Activated CD4-positive, alpha-beta T cell treated with anti-CD3 and anti-CD28 coated beads for 36 hours (primary cell): ENCODE results near the gene ZDHHC19. TPM values are rescaled to one million over a fixed set of nuclear protein-coding genes. Genes with fewer than 3 reads are reported as not detected.
A peak's percentile ranks its signal among the peaks of the same experiment; 100 is the strongest.

Experiments
- ATAC-seq: fragments of 200-7000 bp; cut with Tn5 transposase; one replicate; pipeline ENCODE4 v1.10.0; 2021; ENCODE audit warnings: mild to moderate bottlenecking, moderate library complexity
- CTCF ChIA-PET: fragments of 350-600 bp; sonication (Branson Sonifier 250); formaldehyde crosslinking; loops from one replicate; lab custom pipeline; 2021; ENCODE audit warnings: antibody characterized with exemption; lab: Charles Lee
- POLR2A ChIA-PET: fragments of 350-600 bp; sonication (Branson Sonifier 250); formaldehyde crosslinking; loops from one replicate; lab custom pipeline; 2021; ENCODE audit warnings: antibody characterized with exemption, inconsistent platforms; lab: Charles Lee
- DNase-seq: peaks from one replicate; pipeline ENCODE4 v3.0.0-alpha.2; 2020
- H3K27ac Mint-ChIP-seq: one replicate; pipeline ENCODE4 v1.8.0; 2021; ENCODE audit warnings: mixed read lengths
- H3K27me3 Mint-ChIP-seq: one replicate; pipeline ENCODE4 v1.8.0; 2021; ENCODE audit warnings: mixed read lengths
- H3K36me3 Mint-ChIP-seq: one replicate; pipeline ENCODE4 v1.8.0; 2021; ENCODE audit warnings: low read depth, mixed read lengths
- H3K4me1 Mint-ChIP-seq: one replicate; pipeline ENCODE4 v1.8.0; 2021; ENCODE audit warnings: mixed read lengths
- H3K4me3 Mint-ChIP-seq: one replicate; pipeline ENCODE4 v1.8.0; 2021; ENCODE audit warnings: mild to moderate bottlenecking, moderate library complexity, mixed read lengths
- H3K9me3 Mint-ChIP-seq: one replicate; pipeline ENCODE4 v1.8.0; 2021; ENCODE audit warnings: low read depth, mixed read lengths
- intact Hi-C, 2 experiments: fragments of 100-400 bp; cut with DNase I in 1 of 2; cut with micrococcal nuclease in 1 of 2; formaldehyde crosslinking; loops; one replicate each; pipeline versions ENCODE4 v1.14.2 to v1.15.1; 2022 to 2024; cut with DNase I, micrococcal nuclease
- total RNA-seq, 2 experiments: library from RNA; stranded (reverse); gene quantifications; one replicate each; pipeline ENCODE4 v1.2.3, GENCODE V29; 2021

ZDHHC19 gene
- total RNA-seq, 2 experiments from 2014 or later = not detected

- POLR2A ChIA-PET = no interaction called here
- CTCF ChIA-PET = interaction anchor here (0.6 to 6.8 kb wide), 4 partner anchors 72 to 126 kb away, joined by 3 to 156 read pairs (median 6); no protein-coding TSS in a partner anchor
- Mint-ChIP-seq H3K36me3 (no peaks in the 10 kb centered on the region), H3K27me3 (no peaks in the 10 kb centered on the region), H3K4me1 (peaks cover 13% of the 10 kb centered on the region), H3K27ac (no peak overlapping the region), H3K9me3 (no peaks in the 10 kb centered on the region), H3K4me3 (no peak overlapping the region)
- intact Hi-C loops = no loop called here
- DNase-seq (no peak), ATAC-seq (no peak)
Measured at GRCh38 chr3:196198081-196198675, 13.0 kb downstream of the ZDHHC19 start.

GRCh38 chr3:196197524-196197923 is 13.7 kb downstream of the ZDHHC19 start:
- Mint-ChIP-seq H3K4me3 (no peak overlapping the region), H3K4me1 (peaks cover 19% of the 10 kb centered on the region), H3K9me3 (no peaks in the 10 kb centered on the region), H3K36me3 (no peaks in the 10 kb centered on the region), H3K27me3 (no peaks in the 10 kb centered on the region), H3K27ac (no peak overlapping the region)
- ChIA-PET POLR2A (no interaction called here), CTCF (interaction anchor here (0.8 to 6.8 kb wide), 10 partner anchors 18 to 176 kb away, joined by 3 to 156 read pairs (median 4); no protein-coding TSS in a partner anchor)
- intact Hi-C loops = loop anchor here (2.0 kb wide), 2 partner anchors 117 to 175 kb away; no protein-coding TSS in a partner anchor
- no peak for DNase-seq
- ATAC-seq = no peak

GRCh38 chr3:196195664-196196265 is 15.4 kb downstream of the ZDHHC19 start:
- intact Hi-C loops = loop anchor here (1.0 to 2.0 kb wide), 6 partner anchors 115 to 344 kb away; no protein-coding TSS in a partner anchor
- Mint-ChIP-seq H3K36me3 (no peaks in the 10 kb centered on the region), H3K9me3 (no peaks in the 10 kb centered on the region), H3K4me3 (no peak overlapping the region), H3K4me1 (peaks cover 30% of the 10 kb centered on the region), H3K27ac (no peak overlapping the region), H3K27me3 (no peaks in the 10 kb centered on the region)
- POLR2A ChIA-PET = no interaction called here
- ATAC-seq = no peak
- no peak for DNase-seq
- CTCF ChIA-PET = interaction anchor here (0.6 to 6.8 kb wide), 13 partner anchors 9 to 170 kb away, joined by 3 to 156 read pairs (median 5); no protein-coding TSS in a partner anchor

- ChIA-PET CTCF (interaction anchor here (0.9 to 6.8 kb wide), 4 partner anchors 8 to 122 kb away, joined by 3 to 156 read pairs (median 4); no protein-coding TSS in a partner anchor), POLR2A (no interaction called here)
- ATAC-seq (no peak), DNase-seq (no peak)
- no peaks in the 10 kb centered on the region for H3K9me3 Mint-ChIP-seq
- H3K27me3 Mint-ChIP-seq = no peaks in the 10 kb centered on the region
- no peak overlapping the region for H3K4me3 Mint-ChIP-seq
- intact Hi-C loops = no loop called here
- no peaks in the 10 kb centered on the region for H3K36me3 Mint-ChIP-seq
- H3K4me1 Mint-ChIP-seq = peaks cover 30% of the 10 kb centered on the region
- no peak overlapping the region for H3K27ac Mint-ChIP-seq
Measured at GRCh38 chr3:196194542-196194915, 16.7 kb downstream of the ZDHHC19 start.

- H3K27me3 Mint-ChIP-seq = no peaks in the 10 kb centered on the region
- no peaks in the 10 kb centered on the region for H3K9me3 Mint-ChIP-seq
- H3K4me3 Mint-ChIP-seq = no peak overlapping the region
- H3K36me3 Mint-ChIP-seq = no peaks in the 10 kb centered on the region
- no peak for DNase-seq
- no peak for ATAC-seq
- intact Hi-C loops = no loop called here
- H3K4me1 Mint-ChIP-seq = peaks cover 30% of the 10 kb centered on the region
- CTCF ChIA-PET = interaction anchor here (0.9 to 6.8 kb wide), 3 partner anchors 14 to 122 kb away, joined by 4 to 156 read pairs (median 5); no protein-coding TSS in a partner anchor
- POLR2A ChIA-PET = no interaction called here
- H3K27ac Mint-ChIP-seq = peak overlapping the region; percentile 95
Measured at GRCh38 chr3:196193736-196194541, 17.3 kb downstream of the ZDHHC19 start.

DNA sequence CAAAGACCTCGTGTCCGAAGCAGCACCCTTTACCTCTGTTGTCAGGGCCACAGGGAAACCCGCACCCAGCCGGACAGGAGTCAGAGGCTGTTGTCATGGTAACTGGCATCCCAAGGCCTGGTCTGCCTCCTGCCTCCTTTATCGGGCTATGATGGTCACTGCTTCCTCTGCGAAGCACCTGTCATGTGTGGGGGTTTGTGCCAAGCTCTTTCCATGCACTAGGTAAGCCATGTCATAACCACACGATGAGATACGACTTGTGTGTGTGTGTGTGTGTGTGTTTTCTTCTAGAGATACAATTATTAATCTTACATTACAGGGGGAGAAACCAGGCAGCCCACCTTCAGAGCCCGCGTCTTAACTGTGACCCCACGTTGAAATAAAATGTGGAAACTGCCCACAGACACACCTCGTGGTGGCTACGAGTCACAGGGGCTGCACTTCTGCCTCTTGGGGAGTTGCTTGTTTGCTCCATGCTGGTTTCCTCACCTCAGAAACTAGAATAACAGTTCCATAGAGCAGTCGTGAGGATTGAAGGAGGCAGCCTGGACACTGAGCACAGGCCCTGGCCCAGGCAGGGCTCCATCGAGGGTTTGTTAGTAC is 18.0 kb downstream of the ZDHHC19 start:
- POLR2A ChIA-PET = interaction anchor here (2.0 kb wide), 1 partner anchor 14 kb away, joined by 6 read pairs; no protein-coding TSS in a partner anchor
- H3K27me3 Mint-ChIP-seq = no peaks in the 10 kb centered on the region
- ATAC-seq (peak; percentile 11), DNase-seq (peak; percentile 28)
- no peaks in the 10 kb centered on the region for H3K36me3 Mint-ChIP-seq
- CTCF ChIA-PET = interaction anchor here (1.0 to 6.8 kb wide), 2 partner anchors 11 to 121 kb away, joined by 3 to 156 read pairs; no protein-coding TSS in a partner anchor
- intact Hi-C loops = no loop called here
- H3K27ac Mint-ChIP-seq = peak overlapping the region; percentile 95
- no peaks in the 10 kb centered on the region for H3K9me3 Mint-ChIP-seq
- no peak overlapping the region for H3K4me3 Mint-ChIP-seq
- H3K4me1 Mint-ChIP-seq = peaks cover 30% of the 10 kb centered on the region

- no peaks in the 10 kb centered on the region for H3K27me3 Mint-ChIP-seq
- H3K27ac Mint-ChIP-seq = peak overlapping the region; percentile 95
- H3K4me3 Mint-ChIP-seq = peak overlapping the region; percentile 40
- H3K36me3 Mint-ChIP-seq = no peaks in the 10 kb centered on the region
- intact Hi-C loops = loop anchor here in 1 of 2 experiments (1.0 kb wide), 1 partner anchor 9 kb away; no protein-coding TSS in a partner anchor
- H3K4me1 Mint-ChIP-seq = peaks cover 30% of the 10 kb centered on the region
- ChIA-PET POLR2A (interaction anchor here (0.6 to 2.0 kb wide), 2 partner anchors 13 to 286 kb away, joined by 3 to 6 read pairs; no protein-coding TSS in a partner anchor), CTCF (interaction anchor here (0.7 to 1.0 kb wide), 2 partner anchors 9 to 10 kb away, joined by 3 read pairs; no protein-coding TSS in a partner anchor)
- peak; percentile 28 for ATAC-seq
- peak; percentile 58 for DNase-seq
- no peaks in the 10 kb centered on the region for H3K9me3 Mint-ChIP-seq
Measured at GRCh38 chr3:196192524-196193051, 18.6 kb downstream of the ZDHHC19 start.

- DNase-seq (peak; percentile 70), ATAC-seq (peak; percentile 62)
- H3K9me3 Mint-ChIP-seq = no peaks in the 10 kb centered on the region
- H3K4me1 Mint-ChIP-seq = peaks cover 31% of the 10 kb centered on the region
- H3K27me3 Mint-ChIP-seq = no peaks in the 10 kb centered on the region
- intact Hi-C loops = loop anchor here in 1 of 2 experiments (1.0 kb wide), 1 partner anchor 9 kb away; no protein-coding TSS in a partner anchor
- ChIA-PET POLR2A (interaction anchor here (0.6 to 2.0 kb wide), 2 partner anchors 13 to 286 kb away, joined by 3 to 6 read pairs; no protein-coding TSS in a partner anchor), CTCF (interaction anchor here (0.7 to 1.0 kb wide), 2 partner anchors 8 to 10 kb away, joined by 3 read pairs; no protein-coding TSS in a partner anchor)
- no peaks in the 10 kb centered on the region for H3K36me3 Mint-ChIP-seq
- peak overlapping the region; percentile 95 for H3K27ac Mint-ChIP-seq
- H3K4me3 Mint-ChIP-seq = peak overlapping the region; percentile 40
Measured at GRCh38 chr3:196192036-196192523, 19.1 kb downstream of the ZDHHC19 start.

- DNase-seq = no peak
- peaks cover 32% of the 10 kb centered on the region for H3K4me1 Mint-ChIP-seq
- H3K36me3 Mint-ChIP-seq = no peaks in the 10 kb centered on the region
- POLR2A ChIA-PET = no interaction called here
- H3K27ac Mint-ChIP-seq = no peak overlapping the region
- CTCF ChIA-PET = interaction anchor here (2.0 kb wide), 1 partner anchor 117 kb away, joined by 10 read pairs; no protein-coding TSS in a partner anchor
- no peak overlapping the region for H3K4me3 Mint-ChIP-seq
- H3K27me3 Mint-ChIP-seq = no peaks in the 10 kb centered on the region
- no peaks in the 10 kb centered on the region for H3K9me3 Mint-ChIP-seq
- no peak for ATAC-seq
- intact Hi-C loops = no loop called here
Measured at GRCh38 chr3:196189566-196190347, 21.4 kb downstream of the ZDHHC19 start.
